ENCODE results near the gene DAPP1.

Gene DAPP1

DNA sequence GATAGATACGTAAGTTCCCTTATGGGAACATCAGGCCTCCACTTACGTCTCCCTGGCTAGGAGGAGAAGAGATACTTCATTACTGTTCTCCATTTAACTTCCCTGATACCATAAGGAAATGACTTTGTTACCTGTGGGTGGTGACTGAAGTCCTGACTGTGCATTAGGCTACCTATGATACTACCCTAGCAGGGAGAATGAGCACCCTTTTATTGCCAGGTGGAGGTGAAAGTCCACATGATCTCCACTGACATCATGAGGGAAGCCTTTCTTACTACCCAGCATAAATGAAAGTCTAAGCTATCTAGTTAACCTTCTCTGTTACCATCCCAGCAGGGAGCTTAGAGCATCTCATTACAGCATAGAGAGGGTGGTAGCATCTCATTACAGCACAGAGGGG, 102.0 kb downstream of the DAPP1 start:
- TF ChIP-seq CTCF (IDR thresholded peaks at IDR 0.05; ENCODE audit: control insufficient read depth, extremely low read depth, insufficient read depth): no peak
- no peak for DNase-seq (ENCODE audit: low read depth)
- no peak overlapping the region for H3K4me3 ChIP-seq (ENCODE audit: low read depth, low read length)

Data from LNCaP clone FGC (cell line).